Hepatocyte (in vitro differentiated cells): ENCODE measurements around the gene PCGF5.

Source experiments
- EZH2 ChIP-seq: fragments of 200-600 bp; sonication (generic); IDR thresholded peaks from 2 replicates; pipeline ENCODE4 v1.6.1; 2016; ENCODE audit warnings: antibody characterized with exemption, mild to moderate bottlenecking, borderline replicate concordance
- TF ChIP-seq, protein P1 (sequence below): fragments of 200-600 bp; sonication (generic); IDR thresholded peaks from 2 replicates; pipeline ENCODE4 v1.5.1; 2016; ENCODE audit warnings: antibody characterized with exemption, mild to moderate bottlenecking; ENCODE audit not compliant: poor library complexity

DNA sequence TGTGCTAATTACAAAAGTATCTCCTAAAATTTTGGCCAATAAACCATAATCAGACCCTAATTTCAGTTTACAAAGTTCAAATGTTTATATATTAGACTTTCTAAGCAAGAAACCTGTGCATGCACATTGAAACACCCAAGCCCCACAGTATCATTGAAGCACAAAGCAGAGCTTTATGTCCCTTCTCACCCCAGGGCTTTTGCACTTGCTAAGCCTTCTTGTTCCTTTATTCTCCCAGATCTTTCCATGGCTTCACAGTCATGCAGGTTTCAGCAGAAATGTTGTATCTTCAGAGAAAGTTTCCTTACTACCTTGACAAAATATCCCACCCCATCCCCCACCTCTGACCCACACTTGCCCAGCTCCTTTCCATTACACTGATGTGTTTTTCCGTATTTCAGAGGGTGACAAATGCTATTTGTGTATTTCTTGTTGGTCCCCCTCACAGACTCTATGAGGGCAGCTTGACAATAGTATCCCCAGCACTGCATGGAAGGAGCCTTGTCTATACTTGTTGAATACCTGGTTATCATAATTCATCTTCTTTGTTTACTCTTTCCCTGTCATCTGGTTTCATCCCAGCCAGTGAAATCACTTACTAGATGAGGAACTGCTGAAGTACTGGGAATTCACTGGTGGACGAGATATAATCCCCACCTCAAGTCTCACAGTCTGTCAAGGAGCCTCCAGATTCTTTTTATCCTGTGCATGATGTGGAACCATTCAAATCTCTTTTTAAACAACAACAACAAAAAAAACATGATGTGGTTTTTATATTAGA is 24.0 kb upstream of the PCGF5 start:
- TF ChIP-seq, protein P1, sequence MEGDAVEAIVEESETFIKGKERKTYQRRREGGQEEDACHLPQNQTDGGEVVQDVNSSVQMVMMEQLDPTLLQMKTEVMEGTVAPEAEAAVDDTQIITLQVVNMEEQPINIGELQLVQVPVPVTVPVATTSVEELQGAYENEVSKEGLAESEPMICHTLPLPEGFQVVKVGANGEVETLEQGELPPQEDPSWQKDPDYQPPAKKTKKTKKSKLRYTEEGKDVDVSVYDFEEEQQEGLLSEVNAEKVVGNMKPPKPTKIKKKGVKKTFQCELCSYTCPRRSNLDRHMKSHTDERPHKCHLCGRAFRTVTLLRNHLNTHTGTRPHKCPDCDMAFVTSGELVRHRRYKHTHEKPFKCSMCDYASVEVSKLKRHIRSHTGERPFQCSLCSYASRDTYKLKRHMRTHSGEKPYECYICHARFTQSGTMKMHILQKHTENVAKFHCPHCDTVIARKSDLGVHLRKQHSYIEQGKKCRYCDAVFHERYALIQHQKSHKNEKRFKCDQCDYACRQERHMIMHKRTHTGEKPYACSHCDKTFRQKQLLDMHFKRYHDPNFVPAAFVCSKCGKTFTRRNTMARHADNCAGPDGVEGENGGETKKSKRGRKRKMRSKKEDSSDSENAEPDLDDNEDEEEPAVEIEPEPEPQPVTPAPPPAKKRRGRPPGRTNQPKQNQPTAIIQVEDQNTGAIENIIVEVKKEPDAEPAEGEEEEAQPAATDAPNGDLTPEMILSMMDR = no peak
- no peak for TF ChIP-seq EZH2
